Measurements from ENCODE around the gene CBR3.

CBR3 gene

GRCh38 chr21:36186506-36187399 is 51.9 kb downstream of the CBR3 start:
- no peak for DNase-seq

GRCh38 chr21:36188081-36188681 is 53.3 kb downstream of the CBR3 start:
- DNase-seq = no peak

GRCh38 chr21:36188937-36189336 is 54.1 kb downstream of the CBR3 start:
- DNase-seq = no peak

GRCh38 chr21:36190736-36191135 is 55.9 kb downstream of the CBR3 start:
- DNase-seq = no peak

GRCh38 chr21:36193200-36193599 is 58.3 kb downstream of the CBR3 start:
- no peak for DNase-seq

- no peak for DNase-seq
Observed at GRCh38 chr21:36194024-36194423, 59.1 kb downstream of the CBR3 start.

- DNase-seq = no peak
Observed at GRCh38 chr21:36195613-36196012, 60.7 kb downstream of the CBR3 start.
